Peyer's patch (tissue), 4 donors: ENCODE data around the gene RUVBL2. TPM values are rescaled to one million over a fixed set of nuclear protein-coding genes. Genes with fewer than 3 reads are reported as not detected.

Experiments used
- DNase-seq, 3 donors: peaks; one replicate each; pipeline ENCODE4 v3.0.0-alpha.2; 2017 to 2019
- H3K27ac ChIP-seq, 4 donors: fragments of 200-600 bp; sonication (generic); one replicate each; pipeline ENCODE4 v1.5.1; 2016 to 2019
- H3K27me3 ChIP-seq, 2 donors: fragments of 200-600 bp; sonication (generic); one replicate each; pipeline ENCODE4 v1.5.1; 2019
- H3K36me3 ChIP-seq, 3 donors: fragments of 200-600 bp; sonication (generic); one replicate each; pipeline ENCODE4 v1.5.1; 2016 to 2019
- H3K4me1 ChIP-seq, 4 donors: fragments of 200-600 bp; sonication (generic); one replicate each; pipeline ENCODE4 v1.5.1; 2016 to 2019
- H3K4me3 ChIP-seq, 4 donors: fragments of 200-600 bp; sonication (generic); 1 replicate in 3 of 4; 2 replicates in 1 of 4; pipeline ENCODE4 v1.5.1; 2016 to 2019; ENCODE audit warnings: mild to moderate bottlenecking in 1 of 4
- H3K9me3 ChIP-seq, 4 donors: fragments of 200-600 bp; sonication (generic); one replicate each; pipeline ENCODE4 v1.5.1; 2016 to 2019; ENCODE audit warnings: mild to moderate bottlenecking in 1 of 4
- POLR2A ChIP-seq, 2 donors: fragments of 450-650 bp; IDR thresholded peaks; one replicate each; pipeline ENCODE4 v1.5.1; 2017; ENCODE audit warnings: antibody characterized with exemption in 2 of 2, mild to moderate bottlenecking in 2 of 2, moderate library complexity in 2 of 2
- total RNA-seq, 4 donors: library from RNA; depleted of rRNA; stranded (reverse); fragments of >200 nt; gene quantifications; one replicate each; pipeline ENCODE4 v1.1.0, GENCODE V29; 2016
- TF ChIP-seq, protein P1 (sequence below), 6 experiments: fragments of 450-650 bp in 4 of 6; fragments of 200-600 bp in 2 of 6; sonication (generic) in 1 of 6; IDR thresholded peaks; one replicate each; pipeline ENCODE4 v1.5.1; 2017 to 2019; ENCODE audit warnings: antibody characterized with exemption in 6 of 6, mild to moderate bottlenecking in 3 of 6, moderate library complexity in 1 of 6

RUVBL2 gene
- total RNA-seq, 4 donors from 2014 or later: 34.2 to 111 (median 42.8) TPM

DNA sequence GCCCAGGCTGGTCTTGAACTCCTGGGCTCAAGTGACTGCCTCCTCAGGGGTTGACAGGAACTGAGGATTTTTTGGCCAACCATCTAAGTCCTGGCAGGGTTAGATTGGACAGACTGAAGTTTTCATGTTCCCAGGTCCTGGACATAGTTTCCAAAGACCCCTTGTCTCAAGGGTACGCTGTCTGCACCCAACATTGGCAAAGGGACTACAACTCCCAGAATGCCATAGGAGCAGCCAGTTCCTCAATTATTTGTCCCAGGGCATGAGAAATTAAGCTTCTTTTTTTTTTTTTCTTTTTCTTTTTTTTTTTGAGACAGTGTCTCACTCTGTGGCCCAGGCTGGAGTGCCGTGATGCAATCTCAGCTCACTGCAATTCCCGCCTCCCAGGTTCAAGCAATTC, 7.5 kb upstream of the RUVBL2 start:
- no peak for TF ChIP-seq POLR2A (IDR thresholded peaks at IDR 0.05)
- TF ChIP-seq, protein P1, sequence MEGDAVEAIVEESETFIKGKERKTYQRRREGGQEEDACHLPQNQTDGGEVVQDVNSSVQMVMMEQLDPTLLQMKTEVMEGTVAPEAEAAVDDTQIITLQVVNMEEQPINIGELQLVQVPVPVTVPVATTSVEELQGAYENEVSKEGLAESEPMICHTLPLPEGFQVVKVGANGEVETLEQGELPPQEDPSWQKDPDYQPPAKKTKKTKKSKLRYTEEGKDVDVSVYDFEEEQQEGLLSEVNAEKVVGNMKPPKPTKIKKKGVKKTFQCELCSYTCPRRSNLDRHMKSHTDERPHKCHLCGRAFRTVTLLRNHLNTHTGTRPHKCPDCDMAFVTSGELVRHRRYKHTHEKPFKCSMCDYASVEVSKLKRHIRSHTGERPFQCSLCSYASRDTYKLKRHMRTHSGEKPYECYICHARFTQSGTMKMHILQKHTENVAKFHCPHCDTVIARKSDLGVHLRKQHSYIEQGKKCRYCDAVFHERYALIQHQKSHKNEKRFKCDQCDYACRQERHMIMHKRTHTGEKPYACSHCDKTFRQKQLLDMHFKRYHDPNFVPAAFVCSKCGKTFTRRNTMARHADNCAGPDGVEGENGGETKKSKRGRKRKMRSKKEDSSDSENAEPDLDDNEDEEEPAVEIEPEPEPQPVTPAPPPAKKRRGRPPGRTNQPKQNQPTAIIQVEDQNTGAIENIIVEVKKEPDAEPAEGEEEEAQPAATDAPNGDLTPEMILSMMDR (IDR thresholded peaks at IDR 0.05): no peak
- Histone ChIP-seq H3K9me3 (no peaks in the 10 kb centered on the region), H3K27ac (no peak overlapping the region), H3K4me1 (peaks cover 0 to 10% (median 0%) of the 10 kb centered on the region in 4 donors), H3K27me3 (no peaks in the 10 kb centered on the region), H3K4me3 (no peak overlapping the region), H3K36me3 (peaks cover 0 to 56% (median 0%) of the 10 kb centered on the region in 3 donors)
- DNase-seq: no peak

DNA sequence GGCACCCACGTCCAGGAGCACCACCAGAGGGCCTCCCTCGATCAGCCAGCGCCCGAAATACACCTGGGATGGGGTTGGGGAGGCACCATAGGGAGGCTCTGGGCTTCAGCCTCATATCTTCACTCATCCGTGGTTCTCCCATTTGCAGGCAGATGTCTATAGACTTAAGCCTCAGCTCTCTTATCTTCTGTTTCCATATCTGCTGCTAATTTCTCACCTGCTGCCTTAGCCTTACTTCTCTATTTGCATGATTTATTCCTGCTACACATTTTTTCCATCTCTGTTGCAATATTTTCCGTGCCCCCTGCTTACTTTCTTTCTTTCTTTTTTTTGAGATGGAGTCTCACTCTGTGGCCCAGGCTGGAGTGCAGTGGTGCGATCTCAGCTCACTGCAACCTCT, 6.4 kb upstream of the RUVBL2 start:
- peaks cover 0 to 45% (median 0%) of the 10 kb centered on the region in 3 donors for H3K36me3 ChIP-seq
- H3K4me3 ChIP-seq: no peak overlapping the region
- H3K27me3 ChIP-seq: no peaks in the 10 kb centered on the region
- H3K9me3 ChIP-seq: no peaks in the 10 kb centered on the region
- no peak overlapping the region for H3K27ac ChIP-seq
- no peak for DNase-seq
- no peak for TF ChIP-seq POLR2A (IDR thresholded peaks at IDR 0.05)
- TF ChIP-seq, protein P1 (IDR thresholded peaks at IDR 0.05): no peak
- peaks cover 0 to 20% (median 6%) of the 10 kb centered on the region in 4 donors for H3K4me1 ChIP-seq

- no peaks in the 10 kb centered on the region for H3K27me3 ChIP-seq
- peaks cover 0 to 20% (median 6%) of the 10 kb centered on the region in 4 donors for H3K4me1 ChIP-seq
- no peaks in the 10 kb centered on the region for H3K9me3 ChIP-seq
- no peak overlapping the region for H3K4me3 ChIP-seq
- H3K27ac ChIP-seq: no peak overlapping the region
- TF ChIP-seq POLR2A (IDR thresholded peaks at IDR 0.05): no peak
- TF ChIP-seq, protein P1 (IDR thresholded peaks at IDR 0.05): no peak
- DNase-seq: no peak
- H3K36me3 ChIP-seq: peaks cover 0 to 36% (median 0%) of the 10 kb centered on the region in 3 donors
Measured at GRCh38 chr19:48988286-48988685, 5.4 kb upstream of the RUVBL2 start.

- no peak for DNase-seq
- Histone ChIP-seq H3K27me3 (no peaks in the 10 kb centered on the region), H3K4me1 (peaks cover 0 to 20% (median 6%) of the 10 kb centered on the region in 4 donors), H3K27ac (no peak overlapping the region), H3K9me3 (no peaks in the 10 kb centered on the region), H3K4me3 (no peak overlapping the region), H3K36me3 (peaks cover 0 to 34% (median 0%) of the 10 kb centered on the region in 3 donors)
- TF ChIP-seq, protein P1 (IDR thresholded peaks at IDR 0.05): no peak
- no peak for TF ChIP-seq POLR2A (IDR thresholded peaks at IDR 0.05)
Measured at GRCh38 chr19:48988860-48989259, 4.8 kb upstream of the RUVBL2 start.

DNA sequence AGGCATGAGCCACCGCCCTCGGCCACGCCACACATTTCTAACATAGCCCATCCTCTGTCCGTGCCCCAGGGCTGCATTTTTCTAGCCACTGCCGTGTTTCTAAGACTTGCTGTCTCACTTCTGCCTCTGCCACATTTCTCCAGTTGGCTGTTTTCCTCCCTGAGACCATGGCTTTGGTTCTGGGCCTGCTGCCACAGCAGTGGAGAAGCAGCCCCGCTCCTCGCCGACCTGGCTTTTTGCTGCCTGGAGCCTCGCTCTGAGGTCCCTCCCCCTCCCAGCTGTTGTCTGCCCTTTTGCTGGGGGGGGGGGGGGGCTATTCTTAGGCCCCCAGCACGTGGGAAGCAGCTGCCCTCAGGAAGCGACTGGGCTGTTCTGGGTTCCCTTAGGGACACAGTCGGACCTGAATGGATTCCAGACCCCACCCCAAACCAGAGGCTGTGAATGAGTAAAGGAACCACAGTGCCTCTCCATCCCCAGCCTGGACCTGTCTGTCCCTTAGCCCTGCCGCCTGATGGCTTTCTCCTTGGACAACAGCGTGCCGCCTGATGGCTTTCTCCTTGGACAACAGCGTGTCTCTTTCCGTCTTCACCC, 3.9 kb upstream of the RUVBL2 start:
- no peak overlapping the region for H3K27ac ChIP-seq
- peaks cover 0 to 26% (median 0%) of the 10 kb centered on the region in 3 donors for H3K36me3 ChIP-seq
- H3K4me3 ChIP-seq: no peak overlapping the region
- no peaks in the 10 kb centered on the region for H3K27me3 ChIP-seq
- TF ChIP-seq, protein P1 (IDR thresholded peaks at IDR 0.05): no peak
- no peak for TF ChIP-seq POLR2A (IDR thresholded peaks at IDR 0.05)
- H3K4me1 ChIP-seq: peaks cover 5 to 27% (median 13%) of the 10 kb centered on the region in 4 donors
- no peak for DNase-seq
- H3K9me3 ChIP-seq: no peaks in the 10 kb centered on the region
